LHCN-M2 (cell line): ENCODE data around the gene QRFP. TPM values are rescaled to one million over a fixed set of nuclear protein-coding genes. Genes with fewer than 3 reads are reported as not detected.

Experiments used
- DNase-seq: peaks from one replicate; pipeline ENCODE4 v3.0.0-alpha.2; 2012; ENCODE audit warnings: low read depth
- total RNA-seq: library from RNA; depleted of rRNA; stranded (reverse); fragments of >200 nt; gene quantifications from 2 replicates; pipeline ENCODE4 v1.2.3, GENCODE V29; 2014

Gene QRFP
- total RNA-seq, 1 experiment from 2014 or later: not detected

DNA sequence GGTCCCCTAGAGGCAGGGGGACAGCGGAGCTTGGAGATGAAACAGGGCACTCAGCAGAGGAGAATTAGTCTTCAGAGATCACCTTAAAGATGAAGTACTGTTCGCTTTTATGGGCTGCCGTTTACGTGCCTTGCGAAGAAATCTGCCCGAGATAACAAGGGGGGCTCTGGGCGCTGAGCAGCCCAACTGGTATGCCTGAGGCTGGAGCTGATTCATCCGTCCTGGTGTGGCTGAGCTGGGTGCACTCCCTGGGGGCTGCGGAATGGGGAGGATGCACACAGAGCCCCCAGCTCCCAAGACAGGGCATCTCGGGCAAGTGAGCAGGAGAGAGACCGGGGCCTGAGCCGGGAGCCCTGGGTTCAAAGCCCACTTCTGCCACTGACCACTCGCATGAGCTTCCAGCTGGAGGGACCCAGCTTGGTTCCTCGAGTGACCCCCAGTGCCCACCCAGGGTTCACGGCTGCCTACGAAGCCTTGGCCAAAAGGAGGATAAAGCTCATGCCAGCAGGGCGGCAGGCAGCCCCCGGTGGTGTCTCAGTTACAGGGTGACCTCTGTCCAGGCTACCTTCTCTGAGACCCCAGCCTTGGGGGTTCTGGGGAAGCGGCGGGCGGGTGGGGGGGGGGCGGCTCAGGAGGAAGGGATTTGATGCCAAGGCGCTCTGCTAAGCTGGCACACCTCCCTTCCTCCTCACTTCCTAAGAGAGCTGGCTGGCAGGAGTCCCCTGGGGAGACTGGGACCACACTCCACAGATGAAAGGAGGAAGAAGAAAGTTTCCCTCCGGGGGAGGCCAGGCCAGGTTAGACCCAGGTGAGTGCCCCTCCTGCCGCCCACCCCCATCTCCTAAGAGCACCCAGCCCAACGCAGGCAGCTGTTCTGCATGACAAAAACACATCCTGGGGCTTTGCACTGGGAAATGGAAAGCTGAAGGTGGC lies 36.8 kb upstream of the QRFP start:
- DNase-seq: no peak

DNA sequence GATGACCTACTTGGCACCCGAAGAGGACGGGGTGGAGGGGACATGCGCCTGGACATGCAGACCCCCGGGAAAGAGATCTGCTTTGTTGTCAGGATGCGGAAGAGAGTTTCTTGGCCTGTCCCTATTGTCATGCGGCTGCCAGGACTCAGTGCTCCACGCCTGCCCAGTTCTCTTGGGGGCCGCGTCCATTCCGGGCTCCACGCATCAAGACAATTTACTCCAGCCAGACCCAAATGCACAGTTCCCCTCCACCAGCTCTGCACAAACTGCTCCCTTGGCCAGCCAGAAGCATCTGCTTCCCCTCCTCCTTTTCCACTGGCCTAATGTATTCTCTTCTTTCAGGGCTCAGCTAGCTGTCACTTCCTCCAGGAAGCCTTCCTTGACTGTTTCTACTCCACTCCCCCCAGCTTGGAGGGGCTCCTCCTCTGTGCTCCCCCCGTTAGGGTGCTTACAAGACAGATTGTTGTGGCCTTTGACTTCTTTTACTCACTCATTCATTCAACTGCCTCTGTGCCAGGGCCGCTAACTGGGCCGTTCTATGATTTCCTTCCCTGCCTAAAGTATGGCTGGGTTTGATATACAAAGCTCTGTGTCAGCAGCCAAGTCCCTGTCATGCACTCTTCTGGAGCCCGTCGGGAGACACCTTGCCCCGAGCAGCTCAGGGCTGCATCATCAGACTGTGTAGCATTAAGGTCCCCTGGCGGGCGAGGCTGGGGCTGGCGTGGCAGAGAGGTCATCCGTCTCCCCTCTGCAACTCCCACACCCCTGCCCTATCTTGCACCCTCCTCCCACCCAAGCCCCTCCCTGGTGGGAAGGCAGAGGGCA lies 35.9 kb upstream of the QRFP start:
- no peak for DNase-seq

DNA sequence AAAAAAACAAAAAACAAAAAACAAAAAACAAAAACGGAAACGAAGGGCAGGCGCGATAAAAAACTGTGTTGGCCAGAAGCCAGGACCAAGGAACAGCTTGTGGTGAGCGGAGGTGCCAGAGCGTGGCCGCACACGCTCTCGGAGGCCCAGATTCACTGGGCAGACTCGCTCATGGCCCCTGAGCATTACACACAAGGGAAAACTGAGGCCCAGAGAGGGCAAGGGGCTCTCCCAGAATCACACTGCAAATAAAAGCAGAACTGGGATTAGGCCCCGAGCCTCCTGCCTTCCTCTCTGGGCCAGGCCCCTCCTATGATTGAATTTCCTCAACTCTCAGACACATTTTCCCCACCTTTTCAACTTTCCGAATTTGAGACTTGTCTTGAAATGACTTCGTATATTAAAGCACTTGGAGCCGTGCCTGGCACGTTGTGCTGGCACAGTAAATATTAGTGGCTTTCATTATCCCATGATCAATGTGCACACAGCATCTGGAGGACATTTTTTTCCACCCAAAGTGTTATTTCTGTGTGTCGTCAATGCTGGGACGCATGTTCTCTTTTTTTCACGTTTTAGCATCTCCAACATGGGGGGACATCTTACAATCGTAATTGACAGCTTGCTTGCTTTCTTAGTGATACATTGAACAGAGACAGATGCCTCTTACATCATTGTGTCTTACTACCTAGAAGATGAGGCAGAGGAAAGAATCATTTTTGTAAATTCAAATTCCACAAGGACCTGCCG lies 35.1 kb upstream of the QRFP start:
- DNase-seq: no peak

DNA sequence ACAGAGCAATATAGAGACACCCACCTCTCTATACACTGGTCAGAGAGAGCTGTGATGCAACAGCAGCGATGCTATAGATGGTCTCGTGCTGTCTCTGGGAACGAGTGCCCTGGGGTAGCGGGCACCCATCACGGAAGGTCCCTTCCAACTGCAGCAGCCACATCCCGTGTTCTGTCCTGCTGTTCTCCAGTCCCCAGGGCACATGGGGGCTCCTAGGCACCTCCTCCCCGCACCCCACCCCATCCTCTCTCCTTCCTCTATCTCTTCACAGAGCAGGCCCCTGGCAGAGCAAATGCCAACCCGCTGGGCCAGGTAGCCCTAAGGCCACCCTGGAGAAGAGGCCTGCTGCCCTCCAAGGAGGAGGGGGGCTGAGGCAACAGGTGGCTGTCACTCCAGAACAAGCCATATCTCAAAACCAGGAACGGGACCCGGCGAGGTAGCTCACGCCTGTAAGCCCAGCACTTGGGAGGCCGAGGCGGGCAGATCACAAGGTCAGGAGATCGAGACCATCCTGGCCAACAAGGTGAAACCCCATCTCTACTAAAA lies 34.3 kb upstream of the QRFP start:
- no peak for DNase-seq

DNA sequence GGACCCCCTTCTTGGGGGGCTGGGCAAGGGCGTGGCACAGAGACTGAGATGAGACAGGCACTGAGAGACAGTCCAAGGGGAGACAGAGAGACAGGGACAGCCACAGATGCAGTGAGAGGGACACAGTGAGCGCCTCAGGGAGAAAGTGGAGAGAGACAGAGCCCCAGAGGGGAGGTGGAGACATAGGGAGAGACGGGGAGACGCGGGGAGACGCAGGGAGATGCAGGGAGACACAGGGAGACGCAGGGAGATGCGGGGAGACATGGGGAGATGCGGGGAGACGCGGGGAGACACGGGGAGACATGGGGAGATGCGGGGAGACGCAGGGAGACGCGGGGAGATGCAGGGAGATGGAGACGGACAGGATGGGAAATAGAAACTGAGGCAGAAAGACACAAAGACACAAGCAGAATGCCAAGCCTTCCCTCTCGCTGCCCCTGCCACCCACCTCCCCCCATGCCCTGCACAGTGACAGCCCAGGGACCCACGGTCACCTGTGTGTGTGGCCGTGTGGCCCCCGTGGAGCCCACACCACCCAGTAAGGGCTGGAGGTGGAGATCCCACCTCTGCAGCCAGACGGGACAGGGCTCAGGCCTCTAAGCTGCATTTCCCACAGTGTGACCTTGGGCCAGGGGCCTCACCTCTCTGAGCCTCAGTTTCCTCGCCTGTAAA lies 33.7 kb upstream of the QRFP start:
- no peak for DNase-seq

DNA sequence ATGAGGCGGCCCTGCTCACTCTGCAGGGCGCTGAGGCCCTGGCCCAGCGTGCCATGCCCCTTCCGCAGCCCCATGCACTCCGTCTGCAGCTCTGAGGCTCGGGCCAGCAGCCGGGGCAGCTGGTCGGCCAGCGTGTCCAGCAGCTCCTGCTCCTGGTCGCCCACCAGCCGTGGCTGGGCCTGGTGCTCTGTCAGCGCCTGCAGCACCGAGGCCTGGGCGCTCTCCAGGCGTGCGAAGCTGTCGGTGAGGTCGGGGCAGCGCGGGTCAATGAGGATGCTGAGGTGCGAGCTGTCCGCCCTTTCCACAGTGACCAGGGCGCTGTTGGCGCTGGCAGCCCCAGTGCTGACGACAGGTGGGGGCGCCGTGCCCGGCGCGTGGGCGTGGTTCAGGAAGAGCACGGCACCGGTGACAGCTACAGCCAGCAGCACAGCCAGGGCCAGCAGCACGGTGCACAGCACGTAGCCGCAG lies 33.0 kb upstream of the QRFP start:
- no peak for DNase-seq

DNA sequence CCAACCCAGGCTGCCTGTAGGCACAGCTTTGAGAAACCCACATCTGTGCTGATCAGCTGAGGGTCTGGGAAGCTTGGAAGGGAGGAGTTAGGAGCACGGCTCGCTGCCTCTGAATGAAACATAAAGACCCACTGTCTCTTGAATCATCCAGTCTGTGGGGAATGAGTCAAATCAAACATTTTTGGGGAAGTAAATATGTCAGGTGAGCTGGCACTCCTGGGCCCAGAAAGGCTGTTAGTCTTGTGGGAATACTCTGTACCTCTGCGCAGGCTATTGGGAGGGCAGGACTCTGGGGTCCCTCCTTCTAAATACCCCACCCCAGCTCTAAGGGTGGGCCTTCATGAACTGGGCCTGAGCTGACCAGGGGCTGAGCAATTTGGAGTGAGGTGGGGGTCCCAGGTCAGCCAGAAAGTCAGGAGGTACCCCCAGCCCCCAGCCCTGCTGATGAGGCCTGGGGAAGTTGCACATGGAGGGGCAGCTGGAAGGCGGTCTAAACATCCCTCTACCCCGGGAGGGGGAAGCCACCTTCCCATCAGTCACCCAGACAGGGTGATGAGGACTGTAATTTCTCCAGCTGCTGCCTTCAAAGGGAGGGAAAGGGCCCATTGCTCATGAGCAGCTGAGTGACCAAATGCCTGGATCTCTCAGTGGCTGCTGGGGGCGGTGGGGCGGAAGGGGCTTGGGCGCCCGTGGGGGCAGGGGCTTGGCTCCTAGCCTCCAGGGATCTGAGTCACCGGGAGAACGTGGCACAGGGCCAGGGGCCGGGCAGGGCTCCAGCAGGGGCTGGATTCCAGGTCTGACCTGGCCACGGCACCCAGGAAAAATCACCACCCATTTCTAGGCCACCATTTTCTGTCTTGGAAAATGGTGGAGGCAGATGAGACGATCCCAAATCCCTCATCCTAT lies 31.6 kb upstream of the QRFP start:
- peak; percentile 49 for DNase-seq

DNA sequence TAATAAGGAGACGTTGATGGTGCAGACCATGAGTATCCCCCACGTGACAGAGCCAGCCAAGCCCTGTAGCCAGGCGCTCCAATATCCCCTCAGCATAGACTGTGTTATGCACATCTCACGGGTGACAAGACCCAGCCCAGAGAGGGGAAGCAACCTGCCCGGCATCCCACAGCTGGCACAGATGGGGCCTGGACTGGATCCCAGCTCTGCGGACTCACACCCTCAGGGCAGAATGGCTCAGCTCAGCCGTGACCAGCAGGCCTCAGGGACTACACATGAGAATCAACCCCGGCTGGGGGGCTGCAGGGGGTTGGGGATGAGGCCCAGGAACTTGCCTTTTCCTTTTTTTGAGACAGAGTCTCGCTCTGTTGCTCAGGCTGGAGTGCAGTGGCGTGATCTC lies 30.7 kb upstream of the QRFP start:
- no peak for DNase-seq

DNA sequence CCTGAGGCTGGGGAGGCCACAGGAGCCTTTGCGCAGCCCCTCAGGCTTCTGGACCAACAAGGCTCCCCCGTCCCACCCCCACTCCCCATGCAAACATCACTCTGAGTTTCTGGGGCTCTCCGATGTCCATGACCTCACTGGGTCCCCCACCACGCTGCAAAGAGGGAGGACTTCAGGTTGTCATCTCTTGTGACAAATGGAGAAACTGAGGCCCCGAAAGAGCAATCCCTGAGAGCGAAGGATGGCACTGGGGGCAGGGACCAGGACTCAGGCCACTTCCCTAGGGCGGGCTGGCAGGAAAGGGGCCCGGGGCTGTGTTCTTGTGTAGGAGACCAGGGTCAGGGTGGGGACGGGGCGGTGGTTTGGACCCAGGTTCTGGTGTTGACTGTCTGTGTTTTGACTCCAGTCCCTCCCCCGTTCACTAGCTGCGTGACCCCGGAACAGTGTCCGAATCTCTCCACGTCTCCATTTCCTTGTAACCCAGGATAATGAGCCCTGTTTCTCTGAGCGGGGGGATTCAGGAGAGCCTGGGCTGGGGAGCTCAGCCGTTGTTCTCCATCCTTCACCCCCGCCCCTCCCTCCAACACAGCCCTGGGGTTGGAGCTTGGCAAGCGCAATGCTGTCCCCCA lies 28.6 kb upstream of the QRFP start:
- DNase-seq: no peak

DNA sequence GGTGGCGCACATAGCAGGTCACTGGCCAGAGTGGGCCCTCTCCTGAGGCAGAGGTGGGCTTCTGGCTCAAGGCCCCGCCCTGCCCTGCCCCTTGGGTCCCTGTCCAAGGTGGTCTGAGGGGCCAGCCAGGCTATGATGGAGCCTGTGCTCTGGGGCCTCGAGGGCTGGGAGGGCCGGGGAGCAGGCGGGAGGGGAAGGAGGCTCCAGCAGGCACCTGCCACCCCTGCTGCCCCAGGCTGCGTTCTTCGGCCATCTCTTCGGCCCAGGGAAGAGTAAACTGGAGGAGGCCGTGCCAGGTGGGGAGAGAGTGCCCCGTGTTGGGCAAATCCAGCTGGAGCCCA lies 27.8 kb upstream of the QRFP start:
- DNase-seq: no peak

DNA sequence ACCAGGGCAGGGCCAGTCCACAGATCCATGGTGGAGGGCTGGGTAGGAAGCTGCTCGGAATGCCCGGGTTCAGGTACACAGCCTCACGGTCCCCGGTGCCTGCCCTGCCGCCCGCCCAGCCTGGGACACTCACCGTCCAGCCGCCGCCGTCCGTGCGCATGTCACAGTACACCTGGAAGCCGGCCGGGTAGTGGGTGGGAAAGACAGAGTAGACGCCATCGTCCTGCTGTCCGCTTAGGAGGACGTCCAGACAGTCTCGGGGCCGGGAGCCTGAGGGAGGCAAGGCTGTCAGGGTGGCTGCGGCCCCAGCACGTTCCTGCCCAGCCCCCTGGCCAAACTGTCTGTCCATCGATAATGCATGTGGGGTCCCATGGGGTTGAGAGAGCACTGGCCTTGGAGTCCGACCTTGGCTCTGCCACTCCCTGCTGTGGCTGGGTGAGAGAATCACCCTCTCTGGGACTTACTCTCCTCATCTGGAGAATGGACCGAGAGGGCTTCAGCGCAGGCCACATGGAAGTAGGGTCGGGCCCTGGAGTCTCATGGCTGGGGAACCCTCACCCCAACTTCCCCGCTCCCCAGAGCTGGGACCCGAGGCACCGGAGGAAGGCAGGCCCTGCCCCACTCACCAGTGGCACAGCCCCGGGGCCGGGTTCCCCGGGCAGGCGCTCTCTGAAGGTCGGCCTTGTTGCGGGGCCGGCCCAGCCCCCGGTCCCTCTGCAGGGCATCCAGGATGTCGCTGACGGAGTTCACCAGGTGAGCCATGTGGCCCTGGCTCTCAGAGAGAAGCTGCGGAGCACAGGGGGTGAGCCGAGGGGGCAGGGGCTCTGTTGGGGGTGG lies 27.2 kb upstream of the QRFP start:
- no peak for DNase-seq

DNA sequence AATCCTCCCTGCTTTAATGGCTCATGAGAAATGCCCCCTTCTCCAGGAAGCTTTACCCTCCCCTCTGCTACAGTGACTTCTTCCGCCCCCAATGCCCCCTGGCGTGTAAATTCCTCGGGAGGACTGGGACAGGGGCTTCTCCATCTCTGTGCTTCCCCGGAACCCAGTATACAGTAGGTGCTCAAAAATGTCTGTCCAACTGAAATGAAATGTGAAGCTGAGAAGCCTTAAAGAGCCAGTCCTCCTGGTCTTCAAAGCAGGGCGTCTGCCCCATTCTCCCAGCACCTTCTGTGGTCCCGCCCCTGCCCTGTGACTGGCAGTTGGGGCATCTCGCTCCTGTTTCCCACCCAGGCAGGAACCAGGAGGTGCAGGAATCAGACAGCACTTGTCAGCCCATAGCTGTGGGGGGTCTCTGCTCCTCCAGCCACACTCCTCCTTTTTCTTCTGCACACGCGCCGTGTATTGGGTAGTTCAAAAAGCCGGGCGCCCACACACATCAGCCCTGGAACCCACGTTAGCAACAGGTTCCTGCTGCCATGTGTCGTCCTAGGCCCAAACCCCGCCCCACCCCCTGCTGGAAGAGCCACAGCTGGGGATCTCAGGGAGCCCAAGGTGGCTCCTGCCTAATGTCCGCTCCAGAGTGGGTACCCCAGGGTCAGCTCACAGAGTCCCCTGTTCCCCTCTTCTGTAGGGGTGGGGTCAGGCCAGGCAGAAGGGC lies 26.4 kb upstream of the QRFP start:
- no peak for DNase-seq

DNA sequence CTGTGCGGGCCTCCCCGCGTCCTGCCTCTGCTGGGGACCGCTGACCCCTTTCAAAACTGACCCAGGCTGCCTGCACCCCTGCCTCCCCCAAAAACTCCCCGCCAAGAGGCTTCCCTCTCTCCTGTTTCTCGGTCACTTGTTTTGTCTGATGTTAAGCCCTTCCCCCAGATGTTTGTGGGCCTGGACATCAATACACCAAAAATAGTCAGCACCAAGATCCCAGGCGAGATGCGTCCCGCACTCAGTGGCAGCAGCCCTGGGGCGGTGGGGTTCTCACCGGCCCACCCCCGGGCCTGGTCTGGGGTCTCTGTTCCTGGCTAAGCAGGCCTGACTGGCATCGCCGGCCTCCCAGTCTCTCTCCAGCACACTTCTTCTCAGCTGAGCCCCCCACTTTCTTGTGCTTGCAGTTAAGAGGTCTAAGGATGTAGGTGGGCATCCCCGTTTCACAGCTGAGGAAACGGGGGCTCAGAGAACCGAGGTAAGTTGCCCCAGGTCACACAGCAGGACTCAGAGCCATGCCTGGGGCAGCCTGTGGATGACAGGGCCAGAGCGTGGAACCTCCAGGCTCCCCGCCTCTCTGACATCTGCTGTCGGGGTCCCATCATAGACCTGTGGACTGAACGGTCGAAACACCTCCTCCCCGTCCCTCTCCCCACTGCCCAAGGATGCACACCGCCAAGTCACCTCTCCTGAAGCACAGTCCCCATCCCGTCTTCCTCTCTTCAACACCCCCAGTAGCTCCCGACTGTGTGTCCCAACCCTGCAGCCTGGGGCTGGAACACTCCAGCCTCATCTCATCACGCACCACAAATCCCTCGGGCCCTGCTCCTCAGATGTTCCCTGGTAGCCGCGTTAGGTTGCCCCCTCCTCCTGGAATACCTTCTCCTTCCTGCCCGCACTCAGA lies 25.6 kb upstream of the QRFP start:
- DNase-seq: no peak

DNA sequence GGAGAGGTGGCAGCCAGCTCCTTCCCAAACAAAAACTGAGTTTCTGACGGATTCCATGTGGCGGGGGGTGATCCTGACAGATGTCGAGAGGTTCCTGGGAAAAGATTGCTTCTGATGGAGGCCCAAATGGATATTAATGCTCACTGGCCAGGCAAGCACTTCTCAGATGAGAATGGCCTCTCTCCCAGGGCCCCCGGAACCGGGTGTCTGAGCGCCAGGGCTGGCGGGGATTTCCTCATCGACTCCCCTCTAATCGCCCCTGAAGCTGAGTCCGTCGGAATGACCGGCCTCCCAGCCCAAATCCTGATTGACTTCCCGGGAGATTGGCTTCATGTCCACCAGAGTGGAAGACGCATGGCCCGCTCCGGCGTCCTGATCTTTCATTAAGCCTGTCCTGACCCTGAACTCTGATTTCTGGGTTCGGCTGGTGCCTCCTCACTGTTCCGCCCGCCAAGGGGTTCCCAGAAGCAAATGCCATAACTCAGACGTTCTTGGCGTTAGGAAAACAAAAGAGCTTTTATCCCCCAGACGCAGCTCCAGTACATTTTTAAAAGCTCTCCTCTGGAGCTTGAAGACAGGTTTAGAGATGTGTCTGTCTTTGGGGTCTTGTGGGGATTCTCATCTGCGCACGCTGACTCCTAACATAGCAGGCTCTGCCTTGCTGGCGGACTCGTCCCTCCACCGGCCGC lies 24.8 kb upstream of the QRFP start:
- DNase-seq: no peak

DNA sequence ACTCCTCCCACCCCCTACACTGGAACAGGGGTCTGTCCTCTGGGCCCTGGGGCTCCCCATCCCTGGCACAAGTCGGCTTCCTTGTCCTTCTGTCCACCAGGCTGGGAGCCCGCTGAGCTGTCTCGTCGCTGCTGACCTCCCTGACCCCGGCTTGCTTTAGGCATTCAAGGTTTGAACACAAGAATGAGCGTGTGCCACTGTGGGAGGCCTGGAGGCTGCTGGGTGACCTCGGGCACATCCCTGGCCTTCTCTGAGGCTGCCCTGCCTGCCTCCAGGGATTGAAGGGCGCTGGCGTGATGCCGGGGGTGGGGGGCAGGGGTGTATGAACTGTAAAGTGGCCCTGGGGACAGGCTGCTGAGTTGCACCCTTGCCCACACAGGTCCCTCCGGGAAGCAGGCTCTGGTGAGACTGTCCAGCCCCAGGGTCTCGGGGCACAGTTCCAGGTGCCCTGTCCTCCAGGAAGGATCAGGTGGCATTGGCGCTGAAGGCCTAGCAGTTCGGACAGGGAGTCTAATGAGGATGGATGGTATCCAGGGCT lies 24.2 kb upstream of the QRFP start:
- no peak for DNase-seq

DNA sequence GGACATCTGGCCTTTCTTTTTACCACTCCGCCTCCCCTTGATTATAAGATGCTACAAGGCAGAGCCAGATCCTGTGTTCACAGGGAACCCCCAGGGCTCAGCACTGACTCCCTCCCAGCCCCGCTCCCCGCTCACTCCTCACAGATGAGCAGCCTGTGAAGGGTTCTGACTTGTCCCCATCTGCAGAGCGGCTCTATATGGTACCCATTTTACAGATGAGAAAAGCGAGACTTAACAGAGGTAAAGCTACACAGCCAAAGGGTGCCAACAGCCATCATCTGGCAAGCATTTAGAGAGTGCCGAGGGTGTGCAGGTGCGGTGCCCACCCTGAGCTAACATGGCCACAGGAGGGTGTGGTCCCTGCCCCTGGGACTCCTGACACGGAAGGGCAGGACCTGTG lies 23.6 kb upstream of the QRFP start:
- no peak for DNase-seq
